Kidney tubule cell (primary cell): ENCODE data around the gene PDILT.
"Not testable (repeated sequence)": the region's sequence is repeated elsewhere in the genome, so short reads cannot be mapped to it uniquely, and the experiment has no call there.

Source experiments
- DNase-seq: peaks from one replicate; pipeline ENCODE4 v3.0.0-alpha.2; 2018; ENCODE audit warnings: low spot score

PDILT gene

GRCh38 chr16:20404637-20405036 is at the start of gene PDILT:
Gene PDILT (minus strand): TSS chr16:20404737. CDS start chr16:20399300, 5,437 bp downstream.
- no peak for DNase-seq

- not testable (repeated sequence) for DNase-seq
Measured at GRCh38 chr16:20453633-20454032, 49.1 kb upstream of the PDILT start.

GRCh38 chr16:20451364-20451763 is 46.8 kb upstream of the PDILT start, which contains the start of gene ACSM2A:
Gene ACSM2A (plus strand): TSS chr16:20451521. CDS start chr16:20460115, 8,594 bp downstream.
- DNase-seq = not testable (repeated sequence)

- DNase-seq = not testable (repeated sequence)
Measured at GRCh38 chr16:20446652-20447393, 42.3 kb upstream of the PDILT start.

- DNase-seq = not testable (repeated sequence)
Measured at GRCh38 chr16:20441859-20442258, 37.3 kb upstream of the PDILT start.

GRCh38 chr16:20441191-20441590 is 36.7 kb upstream of the PDILT start:
- peak; percentile 61 for DNase-seq

GRCh38 chr16:20440731-20441130 is 36.2 kb upstream of the PDILT start:
- DNase-seq = peak; percentile 66

GRCh38 chr16:20439820-20440231 is 35.3 kb upstream of the PDILT start:
- DNase-seq = not testable (repeated sequence)

- DNase-seq = not testable (repeated sequence)
Measured at GRCh38 chr16:20438950-20439349, 34.4 kb upstream of the PDILT start.

- DNase-seq = no peak
Measured at GRCh38 chr16:20430948-20431347, 26.4 kb upstream of the PDILT start.

- DNase-seq = not testable (repeated sequence)
Measured at GRCh38 chr16:20430480-20430879, 25.9 kb upstream of the PDILT start.

GRCh38 chr16:20429499-20429898 is 25.0 kb upstream of the PDILT start:
- not testable (repeated sequence) for DNase-seq

GRCh38 chr16:20427401-20427797 is 22.9 kb upstream of the PDILT start:
- peak; percentile 94 for DNase-seq

GRCh38 chr16:20424129-20424866 is 19.8 kb upstream of the PDILT start:
- DNase-seq = no peak

- not testable (repeated sequence) for DNase-seq
Measured at GRCh38 chr16:20423772-20424128, 19.2 kb upstream of the PDILT start.

GRCh38 chr16:20421748-20422147 is 17.2 kb upstream of the PDILT start:
- DNase-seq = not testable (repeated sequence)

- DNase-seq = not testable (repeated sequence)
Measured at GRCh38 chr16:20419093-20419492, 14.6 kb upstream of the PDILT start.

- DNase-seq = peak; percentile 78
Measured at GRCh38 chr16:20415541-20415940, 11.0 kb upstream of the PDILT start.

GRCh38 chr16:20411055-20411454 is 6.5 kb upstream of the PDILT start:
- DNase-seq = no peak

GRCh38 chr16:20410121-20410723 is 5.7 kb upstream of the PDILT start:
- peak; percentile 51 for DNase-seq

- DNase-seq = peak; percentile 76
Measured at GRCh38 chr16:20409398-20410120, 5.0 kb upstream of the PDILT start, which contains the start of gene ACSM5. Gene ACSM5 (plus strand): TSS chr16:20409534. CDS start chr16:20411485, 1,951 bp downstream.

GRCh38 chr16:20402651-20403050 is 1.9 kb downstream of the PDILT start:
- DNase-seq = no peak
